ENCODE results near the gene PFKFB3.

DNA sequence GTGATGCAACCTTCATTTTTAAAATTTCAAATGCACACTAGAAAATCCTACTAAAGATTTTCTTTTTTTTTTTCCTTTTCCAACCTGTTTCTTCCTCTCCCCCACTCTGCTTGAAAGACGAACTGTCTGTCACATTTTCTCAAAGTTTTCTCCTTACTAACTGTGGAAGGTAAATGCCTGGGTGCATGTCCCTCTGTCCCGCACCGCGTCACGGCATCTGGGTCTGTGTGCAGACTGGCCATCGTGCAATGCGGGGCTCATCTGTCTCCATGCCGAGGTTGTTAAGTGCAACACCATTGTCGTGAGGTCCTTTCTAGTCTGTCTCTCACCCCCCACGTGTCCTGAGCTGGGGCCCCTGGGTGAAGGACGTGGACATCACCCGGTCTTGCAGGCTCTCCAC lies 28.4 kb downstream of the PFKFB3 start:
- TF ChIP-seq CTCF (IDR thresholded peaks at IDR 0.05; ENCODE audit: poor library complexity) (no peak), EZH2 (IDR thresholded peaks at IDR 0.05; ENCODE audit: borderline replicate concordance) (no peak)
